ENCODE measurements around the gene KCNQ1. TPM values are rescaled to one million over a fixed set of nuclear protein-coding genes. Genes with fewer than 3 reads are reported as not detected.

The KCNQ1 gene
- total RNA-seq, 2 donors from 2014 or later: 51.4 to 55.8 TPM

- H3K36me3 ChIP-seq: no peaks in the 10 kb centered on the region
- TF ChIP-seq, protein P1, sequence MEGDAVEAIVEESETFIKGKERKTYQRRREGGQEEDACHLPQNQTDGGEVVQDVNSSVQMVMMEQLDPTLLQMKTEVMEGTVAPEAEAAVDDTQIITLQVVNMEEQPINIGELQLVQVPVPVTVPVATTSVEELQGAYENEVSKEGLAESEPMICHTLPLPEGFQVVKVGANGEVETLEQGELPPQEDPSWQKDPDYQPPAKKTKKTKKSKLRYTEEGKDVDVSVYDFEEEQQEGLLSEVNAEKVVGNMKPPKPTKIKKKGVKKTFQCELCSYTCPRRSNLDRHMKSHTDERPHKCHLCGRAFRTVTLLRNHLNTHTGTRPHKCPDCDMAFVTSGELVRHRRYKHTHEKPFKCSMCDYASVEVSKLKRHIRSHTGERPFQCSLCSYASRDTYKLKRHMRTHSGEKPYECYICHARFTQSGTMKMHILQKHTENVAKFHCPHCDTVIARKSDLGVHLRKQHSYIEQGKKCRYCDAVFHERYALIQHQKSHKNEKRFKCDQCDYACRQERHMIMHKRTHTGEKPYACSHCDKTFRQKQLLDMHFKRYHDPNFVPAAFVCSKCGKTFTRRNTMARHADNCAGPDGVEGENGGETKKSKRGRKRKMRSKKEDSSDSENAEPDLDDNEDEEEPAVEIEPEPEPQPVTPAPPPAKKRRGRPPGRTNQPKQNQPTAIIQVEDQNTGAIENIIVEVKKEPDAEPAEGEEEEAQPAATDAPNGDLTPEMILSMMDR (IDR thresholded peaks at IDR 0.05): no peak
- no peak overlapping the region for H3K4me3 ChIP-seq
- intact Hi-C loops (cut with DNase I): no loop called here
- no peak overlapping the region for H3K27ac ChIP-seq
- H3K4me1 ChIP-seq: peaks cover 7% of the 10 kb centered on the region
- H3K9me3 ChIP-seq: no peaks in the 10 kb centered on the region
- peaks cover 7% of the 10 kb centered on the region for H3K27me3 ChIP-seq
- no peak for DNase-seq
- H3K9ac ChIP-seq (ENCODE audit: low read depth in 2 of 2, low read length in 2 of 2): no peak overlapping the region
These were observed 21.4 kb upstream of the KCNQ1 start for GRCh38 chr11:2423157-2424025.

- Histone ChIP-seq H3K27me3 (peaks cover 7% of the 10 kb centered on the region), H3K9ac (ENCODE audit: low read depth in 2 of 2, low read length in 2 of 2) (no peak overlapping the region), H3K4me3 (no peak overlapping the region), H3K4me1 (peaks cover 5% of the 10 kb centered on the region), H3K9me3 (no peaks in the 10 kb centered on the region), H3K27ac (no peak overlapping the region), H3K36me3 (no peaks in the 10 kb centered on the region)
- TF ChIP-seq, protein P1 (IDR thresholded peaks at IDR 0.05): no peak
- intact Hi-C loops (cut with DNase I): no loop called here
- no peak for DNase-seq
These were observed 19.9 kb upstream of the KCNQ1 start for GRCh38 chr11:2424811-2425495.

- H3K27me3 ChIP-seq: peaks cover 7% of the 10 kb centered on the region
- intact Hi-C loops (cut with DNase I): no loop called here
- no peaks in the 10 kb centered on the region for H3K36me3 ChIP-seq
- DNase-seq: no peak
- no peak overlapping the region for H3K9ac ChIP-seq (ENCODE audit: low read depth in 2 of 2, low read length in 2 of 2)
- H3K9me3 ChIP-seq: no peaks in the 10 kb centered on the region
- H3K27ac ChIP-seq: no peak overlapping the region
- H3K4me3 ChIP-seq: no peak overlapping the region
- TF ChIP-seq, protein P1 (IDR thresholded peaks at IDR 0.05): no peak
- no peaks in the 10 kb centered on the region for H3K4me1 ChIP-seq
These were observed 19.3 kb upstream of the KCNQ1 start for GRCh38 chr11:2425506-2425905.

- TF ChIP-seq, protein P1 (IDR thresholded peaks at IDR 0.05): no peak
- Histone ChIP-seq H3K4me1 (no peaks in the 10 kb centered on the region), H3K27ac (no peak overlapping the region), H3K9ac (ENCODE audit: low read depth in 2 of 2, low read length in 2 of 2) (no peak overlapping the region), H3K36me3 (no peaks in the 10 kb centered on the region), H3K4me3 (no peak overlapping the region), H3K27me3 (peaks cover 4% of the 10 kb centered on the region), H3K9me3 (no peaks in the 10 kb centered on the region)
- intact Hi-C loops (cut with DNase I): no loop called here
- no peak for DNase-seq
These were observed 18.6 kb upstream of the KCNQ1 start for GRCh38 chr11:2426221-2426620.

GRCh38 chr11:2426826-2427521 is 17.8 kb upstream of the KCNQ1 start:
- Histone ChIP-seq H3K9ac (ENCODE audit: low read depth in 2 of 2, low read length in 2 of 2) (peak overlapping the region in 1 of 2 donors; percentile 40), H3K4me3 (no peak overlapping the region), H3K27me3 (no peaks in the 10 kb centered on the region), H3K36me3 (no peaks in the 10 kb centered on the region), H3K27ac (no peak overlapping the region), H3K9me3 (no peaks in the 10 kb centered on the region), H3K4me1 (no peaks in the 10 kb centered on the region)
- intact Hi-C loops (cut with DNase I): no loop called here
- TF ChIP-seq, protein P1 (IDR thresholded peaks at IDR 0.05): no peak
- peak; percentile 81 for DNase-seq
